Ovary (tissue), 9 donors: ENCODE measurements around the gene TBCD. TPM values are rescaled to one million over a fixed set of nuclear protein-coding genes. Genes with fewer than 3 reads are reported as not detected.

Experiments used
- DNase-seq, 5 donors: peaks; one replicate each; pipeline ENCODE4 v3.0.0-alpha.2; 2019 to 2020
- H3K27ac ChIP-seq, 2 donors: fragments of 200-600 bp; one replicate each; pipeline versions ENCODE4 v1.5.1 to v1.8.0; 2019 to 2022
- H3K27me3 ChIP-seq: fragments of 200-600 bp; one replicate; pipeline ENCODE4 v1.8.0; 2022
- H3K36me3 ChIP-seq: fragments of 200-600 bp; sonication (generic); one replicate; pipeline ENCODE4 v1.5.1; 2019
- H3K4me1 ChIP-seq: one replicate; pipeline ENCODE4 v1.8.1; 2013; ENCODE audit warnings: mild to moderate bottlenecking, moderate library complexity; ENCODE audit not compliant: insufficient read depth
- H3K4me3 ChIP-seq: fragments of 200-600 bp; sonication (generic); one replicate; pipeline ENCODE4 v1.5.1; 2017
- H3K9me3 ChIP-seq, 2 donors: fragments of 200-600 bp in 1 of 2; sonication (generic) in 1 of 2; one replicate each; pipeline versions ENCODE4 v1.5.1 to v1.8.1; 2013 to 2019; ENCODE audit warnings: mild to moderate bottlenecking in 1 of 2, moderate library complexity in 1 of 2
- EP300 ChIP-seq: sonication (generic); formaldehyde crosslinking; IDR thresholded peaks from one replicate; pipeline ENCODE4 v1.6.1; 2017; ENCODE audit warnings: antibody characterized with exemption
- POLR2A ChIP-seq: fragments of 450-650 bp; IDR thresholded peaks from one replicate; pipeline ENCODE4 v1.6.1; 2017; ENCODE audit warnings: antibody characterized with exemption, mild to moderate bottlenecking, moderate library complexity
- WGBS, 3 donors: extraction: QIAGEN DNeasy Blood & Tissue Kit in 1 of 3; methylation state at CpG; one replicate each; pipeline versions ENCODE4 v1.1.5 to v1.1.7; 2013 to 2017; 5-methylcytosine and 5-hydroxymethylcytosine counted together
- intact Hi-C, 4 donors: fragments of 100-400 bp; cut with DNase I; formaldehyde crosslinking; loops; one replicate each; pipeline versions ENCODE4 v1.11.0 to v1.15.1; 2022 to 2023
- polyA plus RNA-seq, 2 donors: library from polyadenylated mRNA; stranded (reverse); fragments of 200-250 nt in 1 of 2; fragments of 350-450 nt in 1 of 2; fragmentation: Illumina TruSeq in 1 of 2; extraction: RNeasy Lipid Tissue Mini Kit (QIAGEN cat#74804) in 1 of 2; gene quantifications; one replicate each; pipeline ENCODE4 v1.2.3, GENCODE V29; 2013 to 2014
- total RNA-seq, 7 donors: library from RNA; depleted of rRNA in 2 of 7; stranded (reverse); fragments of >200 nt in 2 of 7; fragmentation: NEBNext Ultra II Directional in 3 of 7; extraction: Animal tissue kit (Norgen Biotek cat#: 25700) in 3 of 7; gene quantifications; one replicate each; pipeline versions ENCODE4 v1.1.0 to v1.2.4, GENCODE V29; 2016 to 2023
- TF ChIP-seq, protein P1 (sequence below), 3 donors: fragments of 450-650 bp in 2 of 3; fragments of 200-600 bp in 1 of 3; IDR thresholded peaks; one replicate each; pipeline versions ENCODE4 v1.5.1 to v1.8.0; 2016 to 2022; ENCODE audit warnings: antibody characterized with exemption in 3 of 3, mild to moderate bottlenecking in 1 of 3
- donor health status: DM: no; HTN: no; CAD: no; lungs with moderate emphysema.
- donor health status: DM: no; HTN: no; CAD: no.
- donor health status: Bipolar disorder and iron deficiency.
- donor health status: DM: yes; HTN: yes; CAD: no.
- donor health status: DM: no; HTN: no; CAD: no.
- donor health status: DM: yes; HTN: yes; CAD: no.

Gene TBCD
- total and polyA plus RNA-seq, 9 donors: 29.2 to 88.3 (median 59.2) TPM

DNA sequence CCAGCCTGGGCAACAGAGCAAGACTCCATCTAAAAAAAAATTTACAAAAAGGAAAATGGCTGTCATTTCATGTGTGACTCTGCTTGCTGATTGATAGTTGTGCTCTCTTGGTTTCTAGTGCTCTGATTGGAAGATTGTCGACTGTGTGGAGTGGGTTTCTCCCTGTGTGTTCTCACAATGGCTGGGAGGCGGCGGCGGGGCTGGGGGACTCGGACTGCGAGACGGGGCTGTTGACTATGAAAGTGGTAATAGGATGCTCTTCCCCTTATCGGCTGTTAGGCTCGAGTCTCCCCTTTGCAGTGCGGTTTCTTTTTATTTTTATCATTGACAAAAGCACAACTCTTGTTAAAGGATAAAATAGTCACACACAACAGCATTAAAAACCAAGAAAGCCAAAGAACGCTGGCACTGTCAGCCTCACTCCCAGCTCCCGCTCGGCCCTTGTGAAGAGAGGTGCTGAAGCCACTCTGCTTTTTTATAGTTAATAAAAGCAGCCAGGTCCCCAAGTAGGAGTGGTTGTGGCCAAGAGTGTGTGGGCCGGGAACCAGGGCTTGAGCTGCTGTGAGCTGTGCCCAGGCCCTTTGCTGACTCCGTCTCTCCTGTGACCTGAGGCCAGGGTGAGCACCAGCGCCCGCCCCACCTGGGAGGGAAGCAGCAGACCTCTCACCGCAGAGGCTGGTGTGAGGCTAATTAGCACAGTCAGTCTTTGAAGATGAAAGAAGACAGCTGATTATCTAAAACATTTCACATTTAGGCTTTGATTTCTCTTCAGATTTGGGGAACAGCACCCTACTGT is 36.5 kb downstream of the TBCD start:
- intact Hi-C loops: loop anchor here in 1 of 4 donors (10.0 kb wide), 1 partner anchor 126 kb away; no protein-coding TSS in a partner anchor
- no peaks in the 10 kb centered on the region for H3K36me3 ChIP-seq
- no peaks in the 10 kb centered on the region for H3K9me3 ChIP-seq
- TF ChIP-seq, protein P1, sequence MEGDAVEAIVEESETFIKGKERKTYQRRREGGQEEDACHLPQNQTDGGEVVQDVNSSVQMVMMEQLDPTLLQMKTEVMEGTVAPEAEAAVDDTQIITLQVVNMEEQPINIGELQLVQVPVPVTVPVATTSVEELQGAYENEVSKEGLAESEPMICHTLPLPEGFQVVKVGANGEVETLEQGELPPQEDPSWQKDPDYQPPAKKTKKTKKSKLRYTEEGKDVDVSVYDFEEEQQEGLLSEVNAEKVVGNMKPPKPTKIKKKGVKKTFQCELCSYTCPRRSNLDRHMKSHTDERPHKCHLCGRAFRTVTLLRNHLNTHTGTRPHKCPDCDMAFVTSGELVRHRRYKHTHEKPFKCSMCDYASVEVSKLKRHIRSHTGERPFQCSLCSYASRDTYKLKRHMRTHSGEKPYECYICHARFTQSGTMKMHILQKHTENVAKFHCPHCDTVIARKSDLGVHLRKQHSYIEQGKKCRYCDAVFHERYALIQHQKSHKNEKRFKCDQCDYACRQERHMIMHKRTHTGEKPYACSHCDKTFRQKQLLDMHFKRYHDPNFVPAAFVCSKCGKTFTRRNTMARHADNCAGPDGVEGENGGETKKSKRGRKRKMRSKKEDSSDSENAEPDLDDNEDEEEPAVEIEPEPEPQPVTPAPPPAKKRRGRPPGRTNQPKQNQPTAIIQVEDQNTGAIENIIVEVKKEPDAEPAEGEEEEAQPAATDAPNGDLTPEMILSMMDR (IDR thresholded peaks at IDR 0.05): no peak
- TF ChIP-seq POLR2A (no peak), EP300 (no peak)
- H3K27me3 ChIP-seq: no peaks in the 10 kb centered on the region
- H3K27ac ChIP-seq: no peak overlapping the region
- no peak for DNase-seq
- no peak overlapping the region for H3K4me3 ChIP-seq
- H3K4me1 ChIP-seq: no peaks in the 10 kb centered on the region
- WGBS, 3 donors: 86 to 88% (median 87%) methylated on average over 18 of the region's 18 CpGs

DNA sequence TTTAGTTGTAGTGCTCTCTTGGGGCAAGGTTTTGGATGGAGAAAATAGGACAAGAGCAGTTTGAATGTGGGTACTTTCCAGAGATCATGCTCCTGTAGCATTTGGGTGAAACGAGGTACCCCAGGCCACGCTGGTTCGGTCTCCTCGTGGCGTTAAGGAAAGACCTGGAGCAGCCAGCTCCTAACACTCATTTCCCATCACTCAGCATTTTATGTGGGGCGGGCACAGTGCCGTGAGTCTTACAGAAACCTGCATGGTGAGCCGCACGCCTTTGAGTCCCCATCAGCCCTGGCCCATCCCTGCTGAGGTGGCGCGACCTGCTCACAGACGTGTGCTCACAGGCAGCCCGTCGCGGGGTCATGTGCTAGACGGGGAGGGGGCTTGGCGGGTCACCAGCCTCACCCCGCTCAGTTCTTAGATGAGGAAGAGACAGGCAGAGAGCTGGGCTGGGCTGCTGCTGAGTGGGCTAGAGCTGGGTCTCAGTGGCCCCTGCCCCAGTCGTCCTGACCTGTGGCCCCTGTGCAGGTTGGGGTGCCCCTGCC is 37.3 kb downstream of the TBCD start:
- no peaks in the 10 kb centered on the region for H3K36me3 ChIP-seq
- no peaks in the 10 kb centered on the region for H3K9me3 ChIP-seq
- H3K4me1 ChIP-seq: no peaks in the 10 kb centered on the region
- 91 to 94% (median 93%) methylated on average over 19 of the region's 19 CpGs for WGBS, 3 donors
- H3K27me3 ChIP-seq: no peaks in the 10 kb centered on the region
- no peak overlapping the region for H3K27ac ChIP-seq
- intact Hi-C loops: loop anchor here in 1 of 4 donors (10.0 kb wide), 1 partner anchor 126 kb away; no protein-coding TSS in a partner anchor
- no peak for DNase-seq
- no peak overlapping the region for H3K4me3 ChIP-seq
- TF ChIP-seq, protein P1 (IDR thresholded peaks at IDR 0.05): no peak
- TF ChIP-seq POLR2A (no peak), EP300 (no peak)

DNA sequence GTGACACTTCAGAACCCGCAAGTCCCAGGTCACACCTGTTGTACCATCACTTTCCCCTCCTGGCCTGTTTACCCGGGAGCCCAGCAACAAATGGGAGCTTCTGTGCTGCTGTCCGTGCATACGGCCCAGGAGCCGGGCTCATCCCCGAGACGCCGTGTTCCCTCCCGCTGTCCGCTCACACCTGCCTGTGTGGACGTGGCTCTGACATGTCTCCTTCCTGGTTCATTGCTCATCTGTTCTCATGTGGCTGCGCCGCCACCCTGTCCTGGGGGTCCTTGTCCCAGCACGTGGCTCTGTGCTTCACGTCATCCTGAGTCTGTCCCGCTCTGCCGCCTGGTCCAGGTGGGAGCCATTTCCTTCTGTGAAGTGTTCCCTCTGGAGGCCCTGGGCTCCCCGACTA is 37.9 kb downstream of the TBCD start:
- DNase-seq: no peak
- intact Hi-C loops: loop anchor here in 1 of 4 donors (10.0 kb wide), 1 partner anchor 125 kb away; no protein-coding TSS in a partner anchor
- Histone ChIP-seq H3K4me1 (no peaks in the 10 kb centered on the region), H3K27me3 (no peaks in the 10 kb centered on the region), H3K4me3 (no peak overlapping the region), H3K9me3 (no peaks in the 10 kb centered on the region), H3K27ac (no peak overlapping the region), H3K36me3 (no peaks in the 10 kb centered on the region)
- 88 to 94% (median 93%) methylated on average over 18 of the region's 18 CpGs for WGBS, 3 donors
- TF ChIP-seq EP300 (no peak), POLR2A (no peak)
- TF ChIP-seq, protein P1 (IDR thresholded peaks at IDR 0.05): no peak

DNA sequence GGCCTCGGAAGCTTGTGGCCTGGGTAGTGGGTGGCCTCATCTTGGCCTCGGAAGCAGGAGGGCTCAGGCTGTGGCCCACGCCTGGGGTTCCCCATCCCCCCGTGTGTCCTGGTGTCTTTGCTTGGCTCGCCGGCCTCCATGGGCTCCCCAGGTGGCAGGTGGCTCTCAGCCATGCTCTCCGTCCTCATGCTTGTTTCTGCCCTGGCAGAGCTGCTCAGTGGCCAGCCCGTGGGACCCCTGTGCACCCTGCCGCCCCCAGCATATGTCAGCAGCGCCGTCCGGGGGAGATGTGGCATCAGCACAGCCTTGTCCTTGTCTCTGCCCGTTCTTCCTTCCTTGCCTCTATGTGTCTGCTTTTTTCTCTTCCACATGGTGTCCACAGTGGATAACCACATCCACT is 38.5 kb downstream of the TBCD start:
- H3K36me3 ChIP-seq: no peaks in the 10 kb centered on the region
- no peaks in the 10 kb centered on the region for H3K27me3 ChIP-seq
- no peak overlapping the region for H3K4me3 ChIP-seq
- no peaks in the 10 kb centered on the region for H3K9me3 ChIP-seq
- 94 to 96% (median 95%) methylated on average over 13 of the region's 13 CpGs for WGBS, 3 donors
- intact Hi-C loops: no loop called here
- DNase-seq: no peak
- no peak overlapping the region for H3K27ac ChIP-seq
- TF ChIP-seq POLR2A (no peak), EP300 (no peak)
- TF ChIP-seq, protein P1 (IDR thresholded peaks at IDR 0.05): no peak
- H3K4me1 ChIP-seq: no peaks in the 10 kb centered on the region
